ENCODE results near the gene NPTN.

The NPTN gene

DNA sequence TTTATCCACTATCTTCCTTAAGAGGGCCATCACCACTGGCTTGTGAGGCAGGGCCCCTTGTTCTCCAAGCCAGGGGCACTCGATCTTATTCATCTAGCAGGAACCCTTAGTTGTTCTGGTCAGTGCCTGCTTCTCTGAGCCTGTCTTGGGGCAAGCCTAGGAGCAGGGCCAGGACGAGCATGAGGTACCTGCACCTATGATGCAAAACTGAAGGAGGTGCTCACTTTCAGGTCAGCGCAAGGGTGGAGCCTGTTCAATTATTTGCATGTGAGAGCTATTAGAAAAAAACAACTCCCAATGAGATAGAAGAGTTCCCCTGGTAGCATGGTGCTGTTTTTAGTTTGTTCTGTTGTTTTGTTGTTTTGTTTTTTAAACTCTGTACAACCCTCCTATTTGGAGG lies 46.0 kb upstream of the NPTN start:
- no peaks in the 10 kb centered on the region for H4K20me1 ChIP-seq (ENCODE audit: insufficient read depth, low read length)
- H3K4me1 ChIP-seq (ENCODE audit: low read length) = no peaks in the 10 kb centered on the region
- no peak for DNase-seq
- no peak overlapping the region for H3K27ac ChIP-seq (ENCODE audit: low read length)
- H3K27me3 ChIP-seq (replicated peaks; ENCODE audit: insufficient read depth, low read length) = no peaks in the 10 kb centered on the region
- no peak overlapping the region for H3K9ac ChIP-seq (ENCODE audit: low read length)
- H3K36me3 ChIP-seq (replicated peaks; ENCODE audit: insufficient read depth, low read length) = no peaks in the 10 kb centered on the region
- no peaks in the 10 kb centered on the region for H3K9me3 ChIP-seq (replicated peaks; ENCODE audit: insufficient read depth, low read length)
- H3K4me2 ChIP-seq (ENCODE audit: low read depth, low read length) = no peak overlapping the region
- peaks cover 7% of the 10 kb centered on the region for H3F3A ChIP-seq (ENCODE audit: insufficient read depth, low read length)
- H3K79me2 ChIP-seq (ENCODE audit: low read length) = no peaks in the 10 kb centered on the region
- no peaks in the 10 kb centered on the region for H3K9me2 ChIP-seq (replicated peaks; ENCODE audit: insufficient read depth, low read length)
- TF ChIP-seq EZH2 (optimal IDR thresholded peaks at IDR 0.05; ENCODE audit: low read depth, low read length) (no peak), EZH2phosphoT487 (IDR thresholded peaks at IDR 0.05; ENCODE audit: low read length) (no peak)
- TF ChIP-seq, protein P1, sequence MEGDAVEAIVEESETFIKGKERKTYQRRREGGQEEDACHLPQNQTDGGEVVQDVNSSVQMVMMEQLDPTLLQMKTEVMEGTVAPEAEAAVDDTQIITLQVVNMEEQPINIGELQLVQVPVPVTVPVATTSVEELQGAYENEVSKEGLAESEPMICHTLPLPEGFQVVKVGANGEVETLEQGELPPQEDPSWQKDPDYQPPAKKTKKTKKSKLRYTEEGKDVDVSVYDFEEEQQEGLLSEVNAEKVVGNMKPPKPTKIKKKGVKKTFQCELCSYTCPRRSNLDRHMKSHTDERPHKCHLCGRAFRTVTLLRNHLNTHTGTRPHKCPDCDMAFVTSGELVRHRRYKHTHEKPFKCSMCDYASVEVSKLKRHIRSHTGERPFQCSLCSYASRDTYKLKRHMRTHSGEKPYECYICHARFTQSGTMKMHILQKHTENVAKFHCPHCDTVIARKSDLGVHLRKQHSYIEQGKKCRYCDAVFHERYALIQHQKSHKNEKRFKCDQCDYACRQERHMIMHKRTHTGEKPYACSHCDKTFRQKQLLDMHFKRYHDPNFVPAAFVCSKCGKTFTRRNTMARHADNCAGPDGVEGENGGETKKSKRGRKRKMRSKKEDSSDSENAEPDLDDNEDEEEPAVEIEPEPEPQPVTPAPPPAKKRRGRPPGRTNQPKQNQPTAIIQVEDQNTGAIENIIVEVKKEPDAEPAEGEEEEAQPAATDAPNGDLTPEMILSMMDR (IDR thresholded peaks at IDR 0.05; ENCODE audit: low read length) = no peak
- no peak overlapping the region for H2AFZ ChIP-seq (ENCODE audit: low read length)
- H3K4me3 ChIP-seq (ENCODE audit: low read length) = no peak overlapping the region

DNA sequence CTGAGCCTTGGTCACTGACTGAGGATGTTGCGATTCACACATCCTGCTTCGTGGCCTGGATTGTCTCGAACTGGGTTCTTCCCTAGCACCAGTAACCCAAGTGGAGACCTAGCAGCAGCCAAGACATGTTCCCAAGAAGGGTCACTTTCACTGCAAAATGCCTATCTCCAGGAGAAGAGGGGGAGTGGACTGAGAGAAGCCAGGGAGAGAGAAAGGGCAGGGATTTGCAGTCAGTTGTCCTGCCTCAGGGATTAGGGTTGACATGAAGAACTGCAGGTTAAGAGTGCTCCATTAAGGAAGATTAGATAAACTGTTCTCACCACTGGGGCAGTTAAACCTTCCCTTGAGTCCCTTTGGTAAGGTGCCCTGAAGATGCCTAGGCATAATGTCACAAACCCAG lies 45.3 kb upstream of the NPTN start:
- no peak overlapping the region for H3K4me3 ChIP-seq (ENCODE audit: low read length)
- H3K79me2 ChIP-seq (ENCODE audit: low read length) = no peaks in the 10 kb centered on the region
- H3K9me2 ChIP-seq (replicated peaks; ENCODE audit: insufficient read depth, low read length) = no peaks in the 10 kb centered on the region
- H2AFZ ChIP-seq (ENCODE audit: low read length) = no peak overlapping the region
- H3K36me3 ChIP-seq (replicated peaks; ENCODE audit: insufficient read depth, low read length) = no peaks in the 10 kb centered on the region
- H3K9me3 ChIP-seq (replicated peaks; ENCODE audit: insufficient read depth, low read length) = no peaks in the 10 kb centered on the region
- no peaks in the 10 kb centered on the region for H3K27me3 ChIP-seq (replicated peaks; ENCODE audit: insufficient read depth, low read length)
- H3K27ac ChIP-seq (ENCODE audit: low read length) = no peak overlapping the region
- peaks cover 4% of the 10 kb centered on the region for H3F3A ChIP-seq (ENCODE audit: insufficient read depth, low read length)
- no peak for DNase-seq
- no peaks in the 10 kb centered on the region for H4K20me1 ChIP-seq (ENCODE audit: insufficient read depth, low read length)
- H3K9ac ChIP-seq (ENCODE audit: low read length) = no peak overlapping the region
- no peaks in the 10 kb centered on the region for H3K4me1 ChIP-seq (ENCODE audit: low read length)
- H3K4me2 ChIP-seq (ENCODE audit: low read depth, low read length) = no peak overlapping the region
- TF ChIP-seq EZH2 (optimal IDR thresholded peaks at IDR 0.05; ENCODE audit: low read depth, low read length) (no peak), EZH2phosphoT487 (IDR thresholded peaks at IDR 0.05; ENCODE audit: low read length) (no peak)
- TF ChIP-seq, protein P1 (IDR thresholded peaks at IDR 0.05; ENCODE audit: low read length) = no peak

DNA sequence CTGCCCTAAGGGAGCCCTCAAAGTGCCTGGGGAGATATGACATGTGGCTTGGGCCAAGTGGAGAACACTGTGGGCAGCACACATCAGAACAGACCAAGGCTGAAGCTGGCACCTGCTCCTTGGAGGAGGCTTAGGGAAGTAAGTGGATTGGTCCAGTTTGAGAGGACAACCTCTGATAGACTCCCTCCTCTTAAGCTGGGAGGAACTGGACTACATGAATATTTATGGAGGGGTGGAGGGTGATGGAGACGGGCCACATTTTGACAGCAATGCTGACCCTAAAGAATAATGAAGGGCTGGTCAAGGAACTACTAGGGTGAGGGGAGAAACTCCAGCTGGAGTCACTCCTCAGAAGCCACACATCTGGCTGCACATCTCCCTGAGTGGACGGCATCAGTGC lies 44.5 kb upstream of the NPTN start:
- Histone ChIP-seq H3K9me2 (replicated peaks; ENCODE audit: insufficient read depth, low read length) (no peaks in the 10 kb centered on the region), H3K4me3 (ENCODE audit: low read length) (no peak overlapping the region), H3K27me3 (replicated peaks; ENCODE audit: insufficient read depth, low read length) (no peaks in the 10 kb centered on the region), H3K9me3 (replicated peaks; ENCODE audit: insufficient read depth, low read length) (no peaks in the 10 kb centered on the region), H3F3A (ENCODE audit: insufficient read depth, low read length) (no peaks in the 10 kb centered on the region), H3K9ac (ENCODE audit: low read length) (no peak overlapping the region), H3K79me2 (ENCODE audit: low read length) (no peaks in the 10 kb centered on the region), H3K27ac (ENCODE audit: low read length) (no peak overlapping the region), H3K4me1 (ENCODE audit: low read length) (no peaks in the 10 kb centered on the region), H4K20me1 (ENCODE audit: insufficient read depth, low read length) (no peaks in the 10 kb centered on the region), H3K4me2 (ENCODE audit: low read depth, low read length) (no peak overlapping the region), H2AFZ (ENCODE audit: low read length) (no peak overlapping the region), H3K36me3 (replicated peaks; ENCODE audit: insufficient read depth, low read length) (no peaks in the 10 kb centered on the region)
- TF ChIP-seq, protein P1 (IDR thresholded peaks at IDR 0.05; ENCODE audit: low read length) = no peak
- TF ChIP-seq EZH2phosphoT487 (IDR thresholded peaks at IDR 0.05; ENCODE audit: low read length) (no peak), EZH2 (optimal IDR thresholded peaks at IDR 0.05; ENCODE audit: low read depth, low read length) (no peak)
- DNase-seq = no peak
